NB4 (cell line): ENCODE results near the gene MRPS7.

Source experiments
- DNase-seq: peaks from one replicate; pipeline ENCODE4 v3.0.0; 2010; ENCODE audit warnings: low read depth
- H3K4me3 ChIP-seq: one replicate; pipeline ENCODE4 v1.5.1; 2011; ENCODE audit warnings: mild to moderate bottlenecking, low read depth, low read length, moderate library complexity
- CTCF ChIP-seq: IDR thresholded peaks from one replicate; pipeline ENCODE4 v1.5.1; 2012; ENCODE audit warnings: low read depth, low read length
- MYC ChIP-seq: IDR thresholded peaks from 2 replicates; pipeline ENCODE4 v1.6.1; 2011; ENCODE audit warnings: low read depth, low read length
- POLR2A ChIP-seq: IDR thresholded peaks from 2 replicates; pipeline ENCODE4 v1.6.1; 2011; ENCODE audit warnings: mild to moderate bottlenecking; ENCODE audit not compliant: insufficient read length; ENCODE audit errors: extremely low read depth
- TF ChIP-seq, protein P1 (sequence below): IDR thresholded peaks from 2 replicates; pipeline ENCODE4 v1.6.1; 2011; ENCODE audit warnings: low read depth, low read length

The MRPS7 gene

GRCh38 chr17:75237100-75238014, 24.3 kb upstream of the MRPS7 start:
- TF ChIP-seq CTCF (no peak), POLR2A (no peak), MYC (no peak)
- TF ChIP-seq, protein P1, sequence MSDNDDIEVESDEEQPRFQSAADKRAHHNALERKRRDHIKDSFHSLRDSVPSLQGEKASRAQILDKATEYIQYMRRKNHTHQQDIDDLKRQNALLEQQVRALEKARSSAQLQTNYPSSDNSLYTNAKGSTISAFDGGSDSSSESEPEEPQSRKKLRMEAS: no peak
- DNase-seq: no peak
- H3K4me3 ChIP-seq: no peak overlapping the region

- H3K4me3 ChIP-seq: no peak overlapping the region
- TF ChIP-seq CTCF: no peak
- no peak for TF ChIP-seq POLR2A
- TF ChIP-seq, protein P1: no peak
- TF ChIP-seq MYC: no peak
- no peak for DNase-seq
Observed at GRCh38 chr17:75238020-75238580, 23.6 kb upstream of the MRPS7 start.

- DNase-seq: peak; percentile 80
- TF ChIP-seq MYC: no peak
- TF ChIP-seq, protein P1: no peak; the same call in 1 of the 2 replicates
- no peak for TF ChIP-seq POLR2A
- TF ChIP-seq CTCF: peak; percentile 90
Observed at GRCh38 chr17:75238684-75239191, 22.9 kb upstream of the MRPS7 start.

DNA sequence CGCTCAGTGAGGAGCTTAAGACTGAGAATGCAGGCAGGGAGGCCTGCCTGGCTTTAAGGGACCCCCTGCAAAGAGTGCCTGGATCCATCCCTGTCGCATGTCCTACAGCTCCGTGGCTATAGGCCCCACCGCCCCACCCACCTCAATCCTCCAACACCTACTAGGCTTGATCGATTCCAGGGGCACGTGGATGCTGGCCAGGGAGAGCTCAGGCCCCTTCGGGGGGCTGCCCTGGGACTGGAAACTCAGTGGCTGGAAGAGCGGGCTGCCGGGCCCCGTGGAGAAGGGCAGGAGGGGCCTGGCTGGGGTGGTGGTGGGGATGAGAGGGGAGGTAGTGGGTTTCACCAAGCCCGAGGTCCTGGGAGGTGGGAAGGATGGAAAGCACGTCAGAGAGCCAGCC, 22.5 kb upstream of the MRPS7 start:
- DNase-seq: no peak
- H3K4me3 ChIP-seq: no peak overlapping the region
- TF ChIP-seq MYC: no peak
- TF ChIP-seq, protein P1: no peak
- no peak for TF ChIP-seq CTCF
- no peak for TF ChIP-seq POLR2A

More at GRCh38 chr17:75238684-75239191, 22.9 kb upstream of the MRPS7 start:
- H3K4me3 ChIP-seq: no peak overlapping the region

- TF ChIP-seq, protein P1: no peak
- TF ChIP-seq MYC: no peak
- TF ChIP-seq CTCF: no peak
- no peak for TF ChIP-seq POLR2A
- H3K4me3 ChIP-seq: no peak overlapping the region
- DNase-seq: no peak
Observed at GRCh38 chr17:75239778-75240393, 21.8 kb upstream of the MRPS7 start.
